HepG2 (cell line): Measurements from ENCODE around the gene TNFRSF21. TPM values are rescaled to one million over a fixed set of nuclear protein-coding genes. Genes with fewer than 3 reads are reported as not detected.

ENCODE experiments used
- ATAC-seq: fragments of 200-7000 bp; cut with Tn5 transposase; 3 replicates; pipeline ENCODE4 v1.9.1; 2020; ENCODE audit warnings: mild to moderate bottlenecking, moderate library complexity
- BruUV-seq: library from RNA; stranded (reverse); fragments of 400-500 nt; replicated peaks from 2 replicates; lab custom pipeline; 2021; lab: Mats Ljungman, UMichigan
- CTCF ChIA-PET: fragments of 300-600 bp; formaldehyde crosslinking; extraction: SDS; loops from one replicate; lab custom pipeline; 2021; ENCODE audit warnings: low total read pairs, inconsistent platforms, low intra/inter-chr PET ratio; lab: Yijun Ruan, JAX
- POLR2A ChIA-PET: fragments of 350-600 bp; sonication (Branson Sonifier 250); formaldehyde crosslinking; loops from one replicate; lab custom pipeline; 2020; ENCODE audit warnings: antibody characterized with exemption, inconsistent platforms; lab: Yijun Ruan, JAX
- DNase-seq: peaks from one replicate; pipeline ENCODE4 v3.0.0-alpha.2; 2015; ENCODE audit warnings: low spot score
- FAIRE-seq: peaks from 3 replicates; lab custom pipeline; 2011; peaks lifted over from hg19 to GRCh38; lab: Jason Lieb, UNC
- H2AFZ ChIP-seq: one replicate; pipeline ENCODE4 v1.6.1; 2011; ENCODE audit warnings: low read length, inconsistent platforms
- H3K27ac ChIP-seq: fragments of 300-600 bp; 3 replicates; pipeline ENCODE4 v1.8.0; 2011; ENCODE audit warnings: mixed run types, mild to moderate bottlenecking, mixed read lengths, low read length, inconsistent platforms; ENCODE audit not compliant: insufficient read depth; ENCODE audit errors: extremely low read length
- H3K27me3 ChIP-seq, 2 experiments: fragments of 200-600 bp in 1 of 2; 2 replicates in 1 of 2; 3 replicates in 1 of 2; pipeline versions ENCODE4 v1.6.0 to v1.8.0; 2011; ENCODE audit warnings: low read length in 2 of 2, mild to moderate bottlenecking in 2 of 2, moderate library complexity in 2 of 2, inconsistent platforms in 1 of 2; ENCODE audit not compliant: insufficient read depth in 2 of 2, control insufficient read depth in 1 of 2
- H3K36me3 ChIP-seq, 2 experiments: fragments of 200-600 bp in 1 of 2; replicated peaks in 1 of 2; 2 replicates in 1 of 2; 3 replicates in 1 of 2; pipeline versions ENCODE4 v1.5.1 to v1.8.0; 2011; ENCODE audit warnings: low read length in 2 of 2, inconsistent platforms in 1 of 2; ENCODE audit not compliant: insufficient read depth in 2 of 2, control insufficient read depth in 1 of 2
- H3K4me1 ChIP-seq: 2 replicates; pipeline ENCODE4 v1.5.1; 2012; ENCODE audit warnings: low read length, inconsistent platforms; ENCODE audit not compliant: insufficient read depth
- H3K4me2 ChIP-seq: 2 replicates; pipeline ENCODE4 v1.6.0; 2011; ENCODE audit warnings: low read depth, low read length, inconsistent platforms
- H3K4me3 ChIP-seq, 3 experiments: fragments of 200-600 bp in 1 of 3; sonication (generic), shearing (Covaris generic) in 1 of 3; replicated peaks in 1 of 3; 2 replicates each; pipeline ENCODE4 v1.5.1; 2011 to 2016; ENCODE audit warnings: low read length in 3 of 3, inconsistent platforms in 2 of 3, low read depth in 2 of 3, mild to moderate bottlenecking in 2 of 3, control low read depth in 1 of 3, mixed read lengths in 1 of 3; ENCODE audit not compliant: insufficient read depth in 1 of 3
- H3K79me2 ChIP-seq: one replicate; pipeline ENCODE4 v1.6.1; 2011; ENCODE audit warnings: low read length, inconsistent platforms; ENCODE audit not compliant: insufficient read depth
- H3K9ac ChIP-seq: 2 replicates; pipeline ENCODE4 v1.6.0; 2011; ENCODE audit warnings: mild to moderate bottlenecking, low read depth, low read length, inconsistent platforms; ENCODE audit not compliant: insufficient read depth
- H3K9me3 ChIP-seq: 2 replicates; pipeline ENCODE4 v1.5.1; 2012; ENCODE audit warnings: mild to moderate bottlenecking, low read length
- H4K20me1 ChIP-seq: 2 replicates; pipeline ENCODE4 v1.6.0; 2011; ENCODE audit warnings: inconsistent platforms, mild to moderate bottlenecking, low read length, moderate library complexity; ENCODE audit not compliant: insufficient read depth
- ADNP ChIP-seq: sonication (generic); formaldehyde crosslinking; IDR thresholded peaks from 2 replicates; pipeline ENCODE4 v1.4.0; 2020; ENCODE audit warnings: missing genetic modification reagents
- CEBPB ChIP-seq: IDR thresholded peaks from 2 replicates; pipeline ENCODE4 v1.6.1; 2011; ENCODE audit warnings: low read depth, low read length, improper control_type of control experiment, borderline replicate concordance
- EED ChIP-seq: sonication (generic); formaldehyde crosslinking; IDR thresholded peaks from 2 replicates; pipeline ENCODE4 v1.5.0; 2020; ENCODE audit warnings: mild to moderate bottlenecking, missing genetic modification reagents
- EP300 ChIP-seq, 3 experiments: sonication (generic) in 1 of 3; formaldehyde crosslinking in 1 of 3; IDR thresholded peaks; 2 replicates each; pipeline versions ENCODE4 v1.5.1 to v1.6.1; 2011 to 2020; ENCODE audit warnings: low read depth in 2 of 3, low read length in 2 of 3, borderline replicate concordance in 1 of 3, improper control_type of control experiment in 1 of 3, mild to moderate bottlenecking in 1 of 3, missing genetic modification reagents in 1 of 3, moderate library complexity in 1 of 3
- HNF4A ChIP-seq: sonication (generic); formaldehyde crosslinking; IDR thresholded peaks from 2 replicates; pipeline ENCODE4 v1.4.0; 2020; ENCODE audit warnings: missing genetic modification reagents
- KDM2A ChIP-seq: sonication (generic); formaldehyde crosslinking; IDR thresholded peaks from 2 replicates; pipeline ENCODE4 v1.4.0; 2020; ENCODE audit warnings: low read depth, missing genetic modification reagents, borderline replicate concordance
- LRRFIP1 ChIP-seq: sonication (generic); formaldehyde crosslinking; conservative IDR thresholded peaks from 2 replicates; pipeline ENCODE4 v1.4.0; 2020; ENCODE audit warnings: missing genetic modification reagents
- SOX6 ChIP-seq, 2 experiments: fragments of 450-650 bp in 1 of 2; sonication (generic) in 1 of 2; formaldehyde crosslinking in 1 of 2; IDR thresholded peaks; 2 replicates each; pipeline versions ENCODE4 v1.4.0 to v1.6.1; 2017 to 2020; ENCODE audit warnings: antibody characterized with exemption in 1 of 2, mild to moderate bottlenecking in 1 of 2, missing genetic modification reagents in 1 of 2
- ZBTB42 ChIP-seq: sonication (generic); formaldehyde crosslinking; IDR thresholded peaks from 2 replicates; pipeline ENCODE4 v1.5.0; 2020; ENCODE audit warnings: mild to moderate bottlenecking, missing genetic modification reagents
- ZNF331 ChIP-seq: sonication (generic); formaldehyde crosslinking; IDR thresholded peaks from 2 replicates; pipeline ENCODE4 v1.4.0; 2020; ENCODE audit warnings: missing genetic modification reagents
- ZNF577 ChIP-seq: sonication (generic); formaldehyde crosslinking; IDR thresholded peaks from 2 replicates; pipeline ENCODE4 v1.4.0; 2020; ENCODE audit warnings: mild to moderate bottlenecking, low read depth, missing genetic modification reagents, borderline replicate concordance
- ZNF652 ChIP-seq: IDR thresholded peaks from 2 replicates; pipeline ENCODE4 v1.6.1; 2016; ENCODE audit warnings: low read depth, borderline replicate concordance
- WGBS: methylation state at CpG from one replicate; pipeline ENCODE4 v1.1.6; 2017; ENCODE audit warnings: low lambda C conversion rate; 5-methylcytosine and 5-hydroxymethylcytosine counted together
- in situ Hi-C: cut with HindIII; loops from 2 replicates; pipeline ENCODE4 v1.10.0; 2017; ENCODE audit warnings: low pct_unique_long_range_greater_than_20kb; ENCODE audit not compliant: extremely low pct_ligation_motif_present
- intact Hi-C: fragments of 100-400 bp; cut with micrococcal nuclease; formaldehyde crosslinking; loops from one replicate; pipeline ENCODE4 v1.10.0; 2022; ENCODE audit not compliant: unreplicated experiment
- polyA plus RNA-seq, 8 experiments: library from polyadenylated mRNA; depleted of rRNA in 3 of 8; stranded (reverse) in 7 of 8; unstranded in 1 of 8; fragments of >200 nt; fragmentation: Illumina TruSeq in 4 of 8; extraction: Trizol in 4 of 8; gene quantifications; 2 replicates each; pipeline versions ENCODE4 v1.2.1 to v1.2.3, GENCODE V29; 2011 to 2016; ENCODE audit warnings: low read depth in 4 of 8, missing spikeins in 1 of 8, mixed read lengths in 1 of 8; ENCODE audit not compliant: insufficient read depth in 1 of 8
- total RNA-seq, 5 experiments: library from RNA; depleted of rRNA; stranded (reverse); fragments of >200 nt; fragmentation: Illumina TruSeq; extraction: Trizol; gene quantifications; 2 replicates each; pipeline ENCODE4 v1.2.3, GENCODE V29; 2016; ENCODE audit warnings: low read depth in 1 of 5
- TF ChIP-seq, protein P1 (sequence below): sonication (generic); formaldehyde crosslinking; IDR thresholded peaks from 2 replicates; pipeline ENCODE4 v1.5.0; 2020; ENCODE audit warnings: mild to moderate bottlenecking, missing genetic modification reagents, borderline replicate concordance

TNFRSF21 gene
- total and polyA plus RNA-seq, 2 of the 13 experiments (the other 11 are each of a cell fraction or from before 2014, with no cell fraction given) = 24.8 to 46.3 TPM

- H2AFZ ChIP-seq = no peak overlapping the region
- H3K9me3 ChIP-seq = no peaks in the 10 kb centered on the region
- peaks cover 19% of the 10 kb centered on the region for H3K4me1 ChIP-seq
- peak; percentile 40 for DNase-seq
- H3K9ac ChIP-seq = no peak overlapping the region
- in situ Hi-C loops (no loop called here), intact Hi-C loops (no loop called here)
- no peak for FAIRE-seq
- H3K27ac ChIP-seq = no peak overlapping the region
- H4K20me1 ChIP-seq = peaks cover 5% of the 10 kb centered on the region; the same call in 1 of the 2 replicates
- H3K27me3 ChIP-seq = no peaks in the 10 kb centered on the region
- peaks cover 32 to 73% of the 10 kb centered on the region in 2 experiments for H3K36me3 ChIP-seq
- ChIA-PET POLR2A (no interaction called here), CTCF (no interaction called here)
- BruUV-seq = no TSS peak
- H3K4me3 ChIP-seq = no peak overlapping the region
- 84% methylated on average over 3 of the region's 3 CpGs for WGBS
- H3K79me2 ChIP-seq = peaks cover 45% of the 10 kb centered on the region
- peak; percentile 61 for ATAC-seq
- H3K4me2 ChIP-seq = no peak overlapping the region
- TF ChIP-seq SOX6 (IDR thresholded peaks at IDR 0.05) (no peak), SOX6 (CRISPR knock-in tag; IDR thresholded peaks at IDR 0.05) (peak; percentile 45; the same call in 1 of the 2 replicates), ADNP (no peak), ZBTB42 (CRISPR knock-in tag) (no peak), ZNF577 (no peak), ZNF331 (CRISPR knock-in tag) (no peak), LRRFIP1 (CRISPR knock-in tag) (no peak), KDM2A (CRISPR knock-in tag) (no peak), EED (no peak), CEBPB (peak; percentile 91), EP300 (IDR thresholded peaks at IDR 0.05; ENCODE audit: low read depth in 2 of 2, low read length in 2 of 2) (peak in 1 of 2 experiments; percentile 10; a peak in 1 of 4 replicates), EP300 (CRISPR knock-in tag; IDR thresholded peaks at IDR 0.05; ENCODE audit: borderline replicate concordance) (no peak), ZNF652 (CRISPR knock-in tag) (peak; percentile 70), HNF4A (peak; percentile 53)
- TF ChIP-seq, protein P1, sequence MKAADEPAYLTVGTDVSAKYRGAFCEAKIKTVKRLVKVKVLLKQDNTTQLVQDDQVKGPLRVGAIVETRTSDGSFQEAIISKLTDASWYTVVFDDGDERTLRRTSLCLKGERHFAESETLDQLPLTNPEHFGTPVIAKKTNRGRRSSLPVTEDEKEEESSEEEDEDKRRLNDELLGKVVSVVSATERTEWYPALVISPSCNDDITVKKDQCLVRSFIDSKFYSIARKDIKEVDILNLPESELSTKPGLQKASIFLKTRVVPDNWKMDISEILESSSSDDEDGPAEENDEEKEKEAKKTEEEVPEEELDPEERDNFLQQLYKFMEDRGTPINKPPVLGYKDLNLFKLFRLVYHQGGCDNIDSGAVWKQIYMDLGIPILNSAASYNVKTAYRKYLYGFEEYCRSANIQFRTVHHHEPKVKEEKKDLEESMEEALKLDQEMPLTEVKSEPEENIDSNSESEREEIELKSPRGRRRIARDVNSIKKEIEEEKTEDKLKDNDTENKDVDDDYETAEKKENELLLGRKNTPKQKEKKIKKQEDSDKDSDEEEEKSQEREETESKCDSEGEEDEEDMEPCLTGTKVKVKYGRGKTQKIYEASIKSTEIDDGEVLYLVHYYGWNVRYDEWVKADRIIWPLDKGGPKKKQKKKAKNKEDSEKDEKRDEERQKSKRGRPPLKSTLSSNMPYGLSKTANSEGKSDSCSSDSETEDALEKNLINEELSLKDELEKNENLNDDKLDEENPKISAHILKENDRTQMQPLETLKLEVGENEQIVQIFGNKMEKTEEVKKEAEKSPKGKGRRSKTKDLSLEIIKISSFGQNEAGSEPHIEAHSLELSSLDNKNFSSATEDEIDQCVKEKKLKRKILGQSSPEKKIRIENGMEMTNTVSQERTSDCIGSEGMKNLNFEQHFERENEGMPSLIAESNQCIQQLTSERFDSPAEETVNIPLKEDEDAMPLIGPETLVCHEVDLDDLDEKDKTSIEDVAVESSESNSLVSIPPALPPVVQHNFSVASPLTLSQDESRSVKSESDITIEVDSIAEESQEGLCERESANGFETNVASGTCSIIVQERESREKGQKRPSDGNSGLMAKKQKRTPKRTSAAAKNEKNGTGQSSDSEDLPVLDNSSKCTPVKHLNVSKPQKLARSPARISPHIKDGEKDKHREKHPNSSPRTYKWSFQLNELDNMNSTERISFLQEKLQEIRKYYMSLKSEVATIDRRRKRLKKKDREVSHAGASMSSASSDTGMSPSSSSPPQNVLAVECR (CRISPR knock-in tag) = no peak
Measured at GRCh38 chr6:47278545-47278944, 31.2 kb downstream of the TNFRSF21 start.
